ENCODE results near the gene NOS1AP. TPM values are rescaled to one million over a fixed set of nuclear protein-coding genes. Genes with fewer than 3 reads are reported as not detected.

NOS1AP gene
- polyA plus RNA-seq, 3 donors: 0.12 TPM; not detected in 2

DNA sequence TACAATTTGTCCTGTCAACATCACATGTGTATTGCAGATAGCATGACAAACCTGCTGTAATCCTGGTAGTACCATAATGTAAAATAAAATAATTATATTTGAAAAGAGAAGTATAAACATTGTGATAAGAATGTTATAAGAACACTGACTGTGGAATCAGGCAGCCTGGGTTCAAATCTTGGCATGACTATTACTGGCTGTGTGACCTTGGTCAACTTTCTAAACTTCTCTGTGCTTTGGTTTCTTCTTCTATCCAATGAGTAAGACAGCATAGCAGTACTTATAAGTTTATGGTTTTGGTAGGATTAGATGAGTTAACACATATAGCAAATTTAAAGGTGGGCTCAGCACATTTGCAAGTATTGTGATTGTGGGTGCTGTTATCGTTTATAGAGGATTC lies 147.1 kb downstream of the NOS1AP start:
- no peak for TF ChIP-seq CTCF (IDR thresholded peaks at IDR 0.05)
- Histone ChIP-seq H3K4me3 (replicated peaks in 1 of 3; ENCODE audit: low read depth in 2 of 3, low read length in 3 of 3) (no peak overlapping the region), H3K9me3 (replicated peaks in 1 of 2; ENCODE audit: control insufficient read depth in 1 of 2, insufficient read depth in 1 of 2, low read length in 2 of 2) (no peaks in the 10 kb centered on the region), H4K20me1 (ENCODE audit: insufficient read depth, low read length) (no peaks in the 10 kb centered on the region), H3K4me1 (ENCODE audit: control insufficient read depth in 1 of 2, insufficient read depth in 2 of 2, low read length in 2 of 2) (no peaks in the 10 kb centered on the region), H3K36me3 (replicated peaks in 1 of 2; ENCODE audit: control insufficient read depth in 1 of 2, insufficient read depth in 2 of 2, low read length in 2 of 2) (no peaks in the 10 kb centered on the region), H2AFZ (ENCODE audit: insufficient read depth, low read depth, low read length, poor library complexity, severe bottlenecking) (no peak overlapping the region), H3K27me3 (ENCODE audit: control insufficient read depth in 2 of 2, insufficient read depth in 2 of 2, low read length in 2 of 2) (no peaks in the 10 kb centered on the region), H3K79me2 (ENCODE audit: insufficient read depth, low read length) (no peaks in the 10 kb centered on the region), H3K4me2 (replicated peaks; ENCODE audit: extremely low read depth, low read length, poor library complexity, severe bottlenecking) (no peak overlapping the region), H3K27ac (ENCODE audit: low read depth in 1 of 2, low read length in 2 of 2) (no peak overlapping the region), H3K9ac (ENCODE audit: insufficient read depth, low read length, poor library complexity, severe bottlenecking) (no peak overlapping the region)
- intact Hi-C loops (cut with micrococcal nuclease): no loop called here
- Mint-ChIP-seq H3K4me1 (peaks cover 13% of the 10 kb centered on the region), H3K4me3 (no peak overlapping the region), H3K27ac (no peak overlapping the region), H3K9me3 (peaks cover 0 to under 1% (median 0%) of the 10 kb centered on the region in 7 donors), H3K36me3 (no peaks in the 10 kb centered on the region), H3K27me3 (ENCODE audit: low read depth in 3 of 3) (peaks cover 2 to 6% (median 3%) of the 10 kb centered on the region in 3 donors)
- no peak for DNase-seq
- WGBS (ENCODE audit: insufficient coverage): no CpG with 5 or more reads among the region's 1 CpG

DNA sequence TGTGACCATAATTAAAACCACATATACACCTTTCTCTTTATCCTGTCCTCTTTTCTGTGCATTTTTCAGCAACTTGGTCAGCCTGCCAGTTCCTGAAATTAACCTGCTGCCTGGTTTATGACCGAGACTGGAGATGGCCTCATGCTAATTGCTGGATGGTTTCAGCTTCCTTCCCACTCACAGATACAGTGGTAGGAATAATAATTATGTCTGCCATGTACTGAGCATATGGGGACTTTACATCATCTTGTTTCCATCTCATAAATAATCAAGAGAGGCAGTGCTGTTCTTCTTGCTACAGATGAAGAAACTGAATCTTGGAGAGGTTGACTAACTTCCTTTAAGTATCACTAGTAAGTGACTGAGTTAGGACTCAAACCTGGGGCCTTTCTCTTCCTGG lies 148.2 kb downstream of the NOS1AP start:
- no peak overlapping the region for H3K4me2 ChIP-seq (replicated peaks; ENCODE audit: extremely low read depth, low read length, poor library complexity, severe bottlenecking)
- Mint-ChIP-seq H3K9me3 (no peaks in the 10 kb centered on the region), H3K27ac (peak overlapping the region in 1 of 7 donors; percentile 55), H3K4me1 (peaks cover 13% of the 10 kb centered on the region), H3K36me3 (no peaks in the 10 kb centered on the region), H3K27me3 (ENCODE audit: low read depth in 3 of 3) (peaks cover 0 to 5% (median 4%) of the 10 kb centered on the region in 3 donors), H3K4me3 (no peak overlapping the region)
- TF ChIP-seq CTCF (IDR thresholded peaks at IDR 0.05): no peak
- DNase-seq: no peak
- no peaks in the 10 kb centered on the region for H3K79me2 ChIP-seq (ENCODE audit: insufficient read depth, low read length)
- H2AFZ ChIP-seq (ENCODE audit: insufficient read depth, low read depth, low read length, poor library complexity, severe bottlenecking): peak overlapping the region; percentile 10
- no CpG with 5 or more reads among the region's 1 CpG for WGBS (ENCODE audit: insufficient coverage)
- H3K27ac ChIP-seq (ENCODE audit: low read depth in 1 of 2, low read length in 2 of 2): no peak overlapping the region
- H3K27me3 ChIP-seq (ENCODE audit: control insufficient read depth in 2 of 2, insufficient read depth in 2 of 2, low read length in 2 of 2): no peaks in the 10 kb centered on the region
- H4K20me1 ChIP-seq (ENCODE audit: insufficient read depth, low read length): no peaks in the 10 kb centered on the region
- no peaks in the 10 kb centered on the region for H3K4me1 ChIP-seq (ENCODE audit: control insufficient read depth in 1 of 2, insufficient read depth in 2 of 2, low read length in 2 of 2)
- intact Hi-C loops (cut with micrococcal nuclease): no loop called here
- H3K9me3 ChIP-seq (replicated peaks in 1 of 2; ENCODE audit: control insufficient read depth in 1 of 2, insufficient read depth in 1 of 2, low read length in 2 of 2): no peaks in the 10 kb centered on the region
- no peak overlapping the region for H3K4me3 ChIP-seq (replicated peaks in 1 of 3; ENCODE audit: low read depth in 2 of 3, low read length in 3 of 3)
- H3K36me3 ChIP-seq (replicated peaks in 1 of 2; ENCODE audit: control insufficient read depth in 1 of 2, insufficient read depth in 2 of 2, low read length in 2 of 2): no peaks in the 10 kb centered on the region
- no peak overlapping the region for H3K9ac ChIP-seq (ENCODE audit: insufficient read depth, low read length, poor library complexity, severe bottlenecking)
